Pancreas (tissue), 10 donors: ENCODE data around the gene KPRP. TPM values are rescaled to one million over a fixed set of nuclear protein-coding genes. Genes with fewer than 3 reads are reported as not detected.

Experiments used
- ATAC-seq, 4 donors: fragments of 200-7000 bp; cut with Tn5 transposase; one replicate each; pipeline versions ENCODE4 v1.8.0 to v1.9.1; 2020; ENCODE audit warnings: mild to moderate bottlenecking in 4 of 4, moderate library complexity in 4 of 4
- DNase-seq, 6 donors: peaks; one replicate each; pipeline ENCODE4 v3.0.0-alpha.2; 2020
- FAIRE-seq: peaks from 2 replicates; lab custom pipeline; 2012; peaks lifted over from hg19 to GRCh38; lab: Jason Lieb, UNC
- H3K27ac ChIP-seq, 4 donors: fragments of 200-600 bp; sonication (generic); 1 replicate in 3 of 4; 2 replicates in 1 of 4; pipeline versions ENCODE4 v1.5.0 to v1.8.0; 2020
- H3K27me3 ChIP-seq, 4 donors: fragments of 200-600 bp; one replicate each; pipeline ENCODE4 v1.8.0; 2021
- H3K36me3 ChIP-seq, 3 donors: fragments of 200-600 bp; sonication (generic) in 1 of 3; one replicate each; pipeline versions ENCODE4 v1.5.0 to v1.8.0; 2020 to 2021
- H3K4me1 ChIP-seq, 3 donors: fragments of 200-600 bp; one replicate each; pipeline ENCODE4 v1.8.0; 2021
- H3K4me3 ChIP-seq, 4 donors: fragments of 200-600 bp; sonication (generic) in 2 of 4; one replicate each; pipeline versions ENCODE4 v1.5.0 to v1.8.0; 2020 to 2021
- H3K9me3 ChIP-seq, 4 donors: fragments of 200-600 bp; one replicate each; pipeline ENCODE4 v1.8.0; 2021
- WGBS, 2 donors: extraction: QIAGEN DNeasy Blood & Tissue Kit; methylation state at CpG; one replicate each; pipeline ENCODE4 v1.1.7; 2013; 5-methylcytosine and 5-hydroxymethylcytosine counted together
- intact Hi-C, 3 donors: fragments of 100-400 bp; cut with DNase I; formaldehyde crosslinking; loops; one replicate each; pipeline versions ENCODE4 v1.11.1 to v1.14.2; 2022
- polyA plus RNA-seq, 2 donors: library from polyadenylated mRNA; stranded (reverse); fragments of 200-250 nt; gene quantifications; one replicate each; pipeline ENCODE4 v1.2.3, GENCODE V29; 2013
- total RNA-seq, 6 donors: library from RNA; stranded (reverse); fragmentation: NEBNext Ultra II Directional in 4 of 6; extraction: Animal tissue kit (Norgen Biotek cat#: 25700) in 4 of 6; gene quantifications; one replicate each; pipeline versions ENCODE4 v1.2.1 to v1.2.4, GENCODE V29; 2021 to 2023
- TF ChIP-seq, protein P1 (sequence below), 4 donors: fragments of 200-600 bp; sonication (generic) in 3 of 4; IDR thresholded peaks; one replicate each; pipeline versions ENCODE4 v1.5.0 to v1.8.0; 2021; ENCODE audit warnings: antibody characterized with exemption in 4 of 4
- donor health status: healthy with polysubstance abuse.
- donor health status: DM: no; HTN: no; CAD: no; lungs with moderate emphysema.
- donor health status: DM: no; HTN: no; CAD: no.
- donor health status: control.
- donor health status: control.
- donor health status: Bipolar disorder and iron deficiency.
- donor health status: DM: yes; HTN: yes; CAD: no.
- donor health status: DM: no; HTN: no; CAD: no.
- donor health status: DM: no; HTN: no; CAD: no.
- donor health status: DM: yes; HTN: yes; CAD: no.

KPRP gene
- total and polyA plus RNA-seq, 8 donors, result not detected

DNA sequence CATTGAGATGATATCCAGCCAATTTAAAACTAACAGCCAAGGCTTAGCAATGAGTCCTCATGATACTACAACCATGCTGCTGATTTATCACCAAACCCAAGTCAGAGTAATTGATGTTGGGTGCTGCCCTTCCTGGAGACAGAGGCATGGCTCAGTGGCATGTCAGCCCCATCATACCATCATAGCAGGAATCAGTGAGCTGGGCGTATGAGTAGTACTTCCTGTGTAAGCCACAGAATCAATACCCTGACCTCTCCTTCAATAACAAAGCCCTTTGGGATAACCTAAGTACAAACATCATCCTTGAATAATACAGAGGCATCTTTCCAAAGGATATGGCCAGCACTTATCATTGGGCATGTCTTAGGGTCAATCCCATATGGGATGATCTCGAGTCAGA, 25.3 kb downstream of the KPRP start:
- TF ChIP-seq, protein P1, sequence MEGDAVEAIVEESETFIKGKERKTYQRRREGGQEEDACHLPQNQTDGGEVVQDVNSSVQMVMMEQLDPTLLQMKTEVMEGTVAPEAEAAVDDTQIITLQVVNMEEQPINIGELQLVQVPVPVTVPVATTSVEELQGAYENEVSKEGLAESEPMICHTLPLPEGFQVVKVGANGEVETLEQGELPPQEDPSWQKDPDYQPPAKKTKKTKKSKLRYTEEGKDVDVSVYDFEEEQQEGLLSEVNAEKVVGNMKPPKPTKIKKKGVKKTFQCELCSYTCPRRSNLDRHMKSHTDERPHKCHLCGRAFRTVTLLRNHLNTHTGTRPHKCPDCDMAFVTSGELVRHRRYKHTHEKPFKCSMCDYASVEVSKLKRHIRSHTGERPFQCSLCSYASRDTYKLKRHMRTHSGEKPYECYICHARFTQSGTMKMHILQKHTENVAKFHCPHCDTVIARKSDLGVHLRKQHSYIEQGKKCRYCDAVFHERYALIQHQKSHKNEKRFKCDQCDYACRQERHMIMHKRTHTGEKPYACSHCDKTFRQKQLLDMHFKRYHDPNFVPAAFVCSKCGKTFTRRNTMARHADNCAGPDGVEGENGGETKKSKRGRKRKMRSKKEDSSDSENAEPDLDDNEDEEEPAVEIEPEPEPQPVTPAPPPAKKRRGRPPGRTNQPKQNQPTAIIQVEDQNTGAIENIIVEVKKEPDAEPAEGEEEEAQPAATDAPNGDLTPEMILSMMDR (IDR thresholded peaks at IDR 0.05), result no peak
- H3K27me3 ChIP-seq, result peaks cover 0 to 8% (median 0%) of the 10 kb centered on the region in 4 donors
- no peaks in the 10 kb centered on the region for H3K4me1 ChIP-seq
- WGBS, 2 donors, result 32 to 45% methylated on average over 2 of the region's 2 CpGs
- intact Hi-C loops, result no loop called here
- no peaks in the 10 kb centered on the region for H3K9me3 ChIP-seq
- no peak overlapping the region for H3K4me3 ChIP-seq
- DNase-seq (no peak), FAIRE-seq (no peak), ATAC-seq (no peak)
- H3K36me3 ChIP-seq, result no peaks in the 10 kb centered on the region
- no peak overlapping the region for H3K27ac ChIP-seq

DNA sequence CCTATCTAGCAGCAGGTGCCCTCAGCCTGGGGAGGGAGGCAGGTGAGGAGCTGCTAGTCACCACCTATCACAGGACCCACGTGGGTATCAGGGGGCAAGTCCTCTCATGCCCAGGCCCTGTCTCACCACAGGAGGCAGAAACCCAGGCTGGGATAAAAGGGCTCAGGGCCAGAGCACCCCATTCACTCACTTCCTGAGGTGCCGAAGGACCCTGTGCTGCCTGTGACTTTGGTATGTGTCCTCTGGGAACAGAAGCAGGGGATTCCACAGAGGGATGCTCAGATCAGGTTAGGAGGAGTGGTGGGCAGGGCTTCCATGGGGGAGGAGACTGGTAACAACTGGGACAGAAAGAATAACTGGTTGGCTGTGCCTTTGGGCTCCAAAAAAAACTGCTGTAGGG, 28.3 kb downstream of the KPRP start, which contains the start of gene LCE1E:
LCE1E (plus strand) TSS at position 181 of the 400 bp plus-strand sequence. CDS start 1,043 bp downstream, outside the sequence.
- DNase-seq (no peak), FAIRE-seq (no peak), ATAC-seq (no peak)
- Histone ChIP-seq H3K9me3 (no peaks in the 10 kb centered on the region), H3K4me3 (no peak within 1 kb of the TSS), H3K36me3 (no peaks in the 10 kb centered on the region), H3K4me1 (no peaks in the 10 kb centered on the region), H3K27me3 (no peaks in the 10 kb centered on the region), H3K27ac (no peak within 1 kb of the TSS)
- intact Hi-C loops, result no loop called here
- WGBS, 2 donors, result 33 to 50% methylated on average over 2 of the region's 2 CpGs
- TF ChIP-seq, protein P1 (IDR thresholded peaks at IDR 0.05), result no peak

DNA sequence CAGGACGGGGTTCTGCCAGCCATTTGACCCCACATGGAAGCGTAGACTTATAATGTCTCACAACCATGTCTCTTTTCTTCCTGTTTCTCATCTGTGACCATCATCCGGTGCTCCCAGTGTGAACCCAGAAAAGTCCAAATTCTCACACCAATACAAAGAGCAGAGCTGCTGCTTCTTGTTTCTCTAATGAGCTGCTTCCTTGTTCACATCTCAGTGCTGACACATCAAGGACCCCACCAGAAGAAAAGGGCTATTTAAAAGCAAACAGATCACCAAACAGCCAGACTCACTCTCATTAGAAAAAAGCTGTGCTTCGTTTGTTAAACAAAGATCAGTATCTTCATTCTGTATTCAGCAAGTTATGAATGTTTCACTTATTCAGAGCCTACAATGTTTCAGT, 37.9 kb downstream of the KPRP start:
- 30 to 41% methylated on average over 4 of the region's 4 CpGs for WGBS, 2 donors
- Histone ChIP-seq H3K4me1 (no peaks in the 10 kb centered on the region), H3K36me3 (no peaks in the 10 kb centered on the region), H3K27ac (no peak overlapping the region), H3K9me3 (no peaks in the 10 kb centered on the region), H3K27me3 (peaks cover 0 to 3% (median 0%) of the 10 kb centered on the region in 4 donors), H3K4me3 (no peak overlapping the region)
- TF ChIP-seq, protein P1 (IDR thresholded peaks at IDR 0.05), result no peak
- intact Hi-C loops, result no loop called here
- FAIRE-seq (no peak), ATAC-seq (no peak), DNase-seq (no peak)

- peaks cover 0 to 3% (median 0%) of the 10 kb centered on the region in 4 donors for H3K27me3 ChIP-seq
- no peaks in the 10 kb centered on the region for H3K9me3 ChIP-seq
- 25 to 33% methylated on average over 3 of the region's 3 CpGs for WGBS, 2 donors
- no peak for ATAC-seq
- no peak within 1 kb of the TSS for H3K27ac ChIP-seq
- H3K4me3 ChIP-seq, result no peak within 1 kb of the TSS
- TF ChIP-seq, protein P1 (IDR thresholded peaks at IDR 0.05), result no peak
- H3K4me1 ChIP-seq, result no peaks in the 10 kb centered on the region
- intact Hi-C loops, result no loop called here
- no peak for FAIRE-seq
- DNase-seq, result no peak
- no peaks in the 10 kb centered on the region for H3K36me3 ChIP-seq
Observed at GRCh38 chr1:152796421-152796820, 38.6 kb downstream of the KPRP start, which contains the start of gene LCE1D. TSS of gene LCE1D (plus strand) at chr1:152796721. CDS start at chr1:152797795, 1,074 bp downstream.

DNA sequence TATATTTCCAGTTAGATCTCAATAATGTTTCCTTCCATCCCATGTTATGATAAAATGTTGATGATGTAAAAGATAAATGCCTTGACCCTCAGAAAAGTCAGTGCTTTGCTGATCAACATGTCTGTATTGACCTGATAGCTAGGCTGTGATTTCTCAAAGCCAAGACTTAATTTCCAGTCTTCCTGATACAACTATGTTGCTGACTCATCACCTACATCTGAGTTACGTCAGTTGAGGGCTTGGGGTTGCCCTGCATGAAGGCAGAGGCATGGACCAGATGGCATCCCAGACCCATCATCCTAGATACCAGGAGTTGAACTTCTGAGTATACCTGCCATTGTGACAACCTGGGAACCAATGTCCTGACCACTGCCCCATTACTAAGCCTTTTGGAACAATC, 43.5 kb downstream of the KPRP start:
- TF ChIP-seq, protein P1 (IDR thresholded peaks at IDR 0.05), result no peak
- DNase-seq (no peak), ATAC-seq (no peak), FAIRE-seq (no peak)
- Histone ChIP-seq H3K27ac (no peak overlapping the region), H3K27me3 (peaks cover 0 to 3% (median 0%) of the 10 kb centered on the region in 4 donors), H3K9me3 (no peaks in the 10 kb centered on the region), H3K4me3 (no peak overlapping the region), H3K36me3 (no peaks in the 10 kb centered on the region), H3K4me1 (no peaks in the 10 kb centered on the region)
- intact Hi-C loops, result no loop called here
- WGBS, 2 donors, result 45 to 48% methylated on average over 1 of the region's 1 CpG
